ENCODE measurements around the gene IKZF3. TPM values are rescaled to one million over a fixed set of nuclear protein-coding genes. Genes with fewer than 3 reads are reported as not detected.
A peak's percentile ranks its signal among the peaks of the same experiment; 100 is the strongest.

Gene IKZF3
- total RNA-seq, 1 donor from 2014 or later, result 0.67 TPM

GRCh38 chr17:39775031-39775430, 89.1 kb downstream of the IKZF3 start:
- H3K27ac Mint-ChIP-seq, result no peak overlapping the region
- peaks cover 31% of the 10 kb centered on the region for H3K4me1 Mint-ChIP-seq
- peaks cover 3% of the 10 kb centered on the region for H3K27me3 Mint-ChIP-seq (ENCODE audit: low read depth)
- no peak overlapping the region for H3K4me3 Mint-ChIP-seq
- no peak for TF ChIP-seq CTCF (IDR thresholded peaks at IDR 0.05; ENCODE audit: unreplicated experiment)
- no peak for DNase-seq (ENCODE audit: low spot score in 2 of 2, unreplicated experiment in 2 of 2)
- H3K9me3 Mint-ChIP-seq, result no peaks in the 10 kb centered on the region
- no peaks in the 10 kb centered on the region for H3K36me3 Mint-ChIP-seq

DNA sequence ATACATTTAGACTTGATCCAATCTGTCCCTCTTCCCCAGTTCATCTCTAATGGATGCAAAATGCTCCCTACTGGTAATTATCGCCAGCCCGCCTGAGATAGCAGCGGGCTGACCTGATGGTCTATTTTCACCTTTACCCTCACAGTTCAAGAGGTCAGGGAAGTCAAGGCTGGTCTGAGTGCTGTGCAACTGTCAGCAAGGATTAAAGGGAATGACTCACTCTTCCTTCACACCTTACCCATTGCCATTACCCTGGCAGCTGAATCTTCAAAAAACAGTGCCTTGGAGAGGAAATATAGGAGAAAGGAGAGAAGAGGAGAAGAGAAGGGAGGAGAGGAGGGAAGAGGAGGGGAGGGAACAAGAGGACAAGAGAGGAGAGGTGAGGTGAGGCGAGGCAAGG, 90.1 kb downstream of the IKZF3 start:
- Mint-ChIP-seq H3K27me3 (ENCODE audit: low read depth) (peaks cover 3% of the 10 kb centered on the region), H3K27ac (no peak overlapping the region)
- no peak for DNase-seq (ENCODE audit: low spot score in 2 of 2, unreplicated experiment in 2 of 2)

DNA sequence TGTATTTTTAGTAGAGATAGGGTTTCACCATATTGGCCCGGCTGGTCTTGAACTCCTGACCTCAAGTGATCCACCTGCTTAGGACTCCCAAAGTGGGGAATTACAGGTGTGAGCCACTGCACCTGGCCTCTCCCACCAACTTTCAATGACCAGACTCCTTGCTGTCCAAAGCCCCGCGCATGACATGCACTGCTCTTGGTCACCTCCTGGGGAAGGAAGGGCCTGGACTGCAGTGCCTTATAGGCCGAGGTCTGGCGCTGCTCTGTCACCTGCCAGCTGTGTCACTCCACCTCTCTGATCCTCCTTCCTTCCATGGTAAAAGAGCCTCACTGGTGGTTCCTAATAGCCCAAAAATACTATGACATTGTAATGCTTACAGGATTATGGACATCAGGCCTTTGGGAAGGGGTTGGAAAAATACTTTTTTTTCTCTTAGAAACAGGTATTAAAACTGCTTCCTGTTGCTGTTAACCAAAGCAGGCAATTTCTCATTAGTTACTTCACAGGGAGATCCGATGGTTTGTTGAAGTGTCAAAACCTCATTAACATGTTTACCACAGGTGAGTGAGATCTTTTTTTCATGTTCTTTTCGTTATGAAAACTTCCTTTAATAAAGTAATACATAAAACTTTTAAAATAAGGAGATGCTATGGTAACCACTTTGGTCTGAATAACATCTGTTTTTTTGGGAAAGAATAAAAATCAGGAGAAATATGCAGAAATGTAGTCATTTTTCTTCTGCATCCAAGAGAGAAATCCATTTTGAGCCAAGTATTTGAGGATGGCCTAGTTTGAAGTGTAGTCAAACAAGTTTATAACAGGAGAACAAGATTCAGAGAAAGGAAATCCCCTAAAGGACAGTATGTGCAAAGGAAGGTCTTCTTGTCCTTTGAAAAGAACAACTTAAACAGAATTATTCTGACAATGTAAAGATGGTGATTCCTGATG, 90.9 kb downstream of the IKZF3 start:
- Mint-ChIP-seq H3K36me3 (no peaks in the 10 kb centered on the region), H3K9me3 (no peaks in the 10 kb centered on the region), H3K4me1 (peaks cover 40% of the 10 kb centered on the region), H3K27ac (no peak overlapping the region), H3K4me3 (no peak overlapping the region), H3K27me3 (ENCODE audit: low read depth) (peaks cover 3% of the 10 kb centered on the region)
- no peak for DNase-seq (ENCODE audit: low spot score in 2 of 2, unreplicated experiment in 2 of 2)
- TF ChIP-seq CTCF (IDR thresholded peaks at IDR 0.05; ENCODE audit: unreplicated experiment), result no peak

More for the DNA sequence above, 90.1 kb downstream of the IKZF3 start:
- TF ChIP-seq CTCF (IDR thresholded peaks at IDR 0.05; ENCODE audit: unreplicated experiment), result no peak
- no peaks in the 10 kb centered on the region for H3K36me3 Mint-ChIP-seq
- no peak overlapping the region for H3K4me3 Mint-ChIP-seq
- peaks cover 37% of the 10 kb centered on the region for H3K4me1 Mint-ChIP-seq
- no peaks in the 10 kb centered on the region for H3K9me3 Mint-ChIP-seq

GRCh38 chr17:39772415-39772814, 91.7 kb downstream of the IKZF3 start:
- no peak for TF ChIP-seq CTCF (IDR thresholded peaks at IDR 0.05; ENCODE audit: unreplicated experiment)
- Mint-ChIP-seq H3K4me1 (peaks cover 34% of the 10 kb centered on the region), H3K27me3 (ENCODE audit: low read depth) (peaks cover 3% of the 10 kb centered on the region), H3K4me3 (no peak overlapping the region), H3K27ac (no peak overlapping the region), H3K36me3 (no peaks in the 10 kb centered on the region), H3K9me3 (no peaks in the 10 kb centered on the region)
- no peak for DNase-seq (ENCODE audit: low spot score in 2 of 2, unreplicated experiment in 2 of 2)

DNA sequence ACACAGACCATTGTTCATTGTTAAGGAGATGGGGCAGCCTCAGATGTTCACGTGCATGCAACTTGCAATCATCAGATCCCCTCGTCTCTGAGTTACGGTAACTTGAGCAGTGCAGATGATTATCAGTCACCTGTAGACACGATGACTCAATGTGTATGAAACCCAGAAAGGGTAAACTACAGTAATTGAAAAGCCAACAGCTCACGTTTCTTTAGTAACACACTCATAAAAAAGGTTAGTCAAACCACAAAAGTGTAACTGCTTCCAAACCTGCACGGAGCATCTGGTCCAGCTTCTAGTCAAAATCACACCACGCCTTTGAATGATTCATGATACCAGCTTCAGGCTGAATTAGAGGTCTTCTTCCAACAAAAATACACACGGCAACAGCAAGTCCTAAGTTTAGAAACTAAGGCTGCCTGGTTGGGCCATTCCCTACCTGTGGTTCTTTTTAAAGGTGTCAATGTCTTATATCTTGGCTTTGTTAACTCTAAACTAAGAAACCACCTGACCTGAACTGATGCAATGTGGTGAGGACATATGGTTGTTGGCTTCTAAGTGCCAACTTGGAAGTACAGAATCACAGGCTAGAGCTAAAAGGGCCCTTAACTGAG, 94.0 kb downstream of the IKZF3 start:
- Mint-ChIP-seq H3K27ac (peak overlapping the region; percentile 74), H3K27me3 (ENCODE audit: low read depth) (no peaks in the 10 kb centered on the region), H3K36me3 (no peaks in the 10 kb centered on the region), H3K9me3 (no peaks in the 10 kb centered on the region), H3K4me1 (peaks cover 33% of the 10 kb centered on the region), H3K4me3 (no peak overlapping the region)
- no peak for DNase-seq (ENCODE audit: low spot score in 2 of 2, unreplicated experiment in 2 of 2)
- no peak for TF ChIP-seq CTCF (IDR thresholded peaks at IDR 0.05; ENCODE audit: unreplicated experiment)

Measured in mesothelial cell of epicardium (in vitro differentiated cells).